Measurements from ENCODE around the gene LCLAT1. TPM values are rescaled to one million over a fixed set of nuclear protein-coding genes. Genes with fewer than 3 reads are reported as not detected.

Gene LCLAT1
- total and polyA plus RNA-seq, 2 donors (not counting 1 experiment from before 2014, with no cell fraction given), result 5.1 to 21.9 TPM

DNA sequence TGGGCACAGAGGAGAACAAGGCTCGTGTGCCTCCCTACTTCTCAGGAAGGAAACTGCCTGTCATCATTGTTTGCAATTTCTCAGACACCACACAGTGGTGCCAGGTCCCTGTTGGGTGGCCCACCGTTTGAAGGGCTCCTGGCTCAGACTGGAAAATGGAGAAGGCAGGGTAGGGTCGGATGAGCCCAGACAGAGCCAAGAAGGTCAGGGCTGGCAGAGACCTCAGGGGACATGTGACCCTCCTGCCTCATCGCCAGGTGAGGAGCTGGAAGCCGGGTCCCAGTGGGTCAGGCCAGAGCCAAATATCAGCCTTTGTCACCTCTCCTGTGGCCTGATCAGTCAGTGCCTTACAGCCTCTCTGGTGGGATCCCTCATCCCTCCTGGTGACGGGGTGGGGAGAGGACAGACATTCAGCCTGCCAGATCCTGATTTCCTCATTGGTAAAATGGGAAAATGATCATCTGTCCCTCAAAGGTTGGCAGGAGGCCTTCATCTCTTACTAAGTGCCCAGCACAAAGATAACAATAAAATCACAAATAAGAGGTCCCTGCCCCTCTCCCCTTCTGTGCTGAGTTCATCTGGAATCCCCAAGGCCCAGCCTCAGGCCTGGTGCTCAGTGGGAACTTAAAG, 242.6 kb downstream of the LCLAT1 start:
- Histone ChIP-seq H3K27me3 (replicated peaks in 1 of 4; ENCODE audit: control extremely low read depth in 1 of 4, control insufficient read depth in 3 of 4, insufficient read depth in 4 of 4, low read length in 3 of 4) (no peaks in the 10 kb centered on the region), H3K4me2 (replicated peaks; ENCODE audit: low read depth, low read length, poor library complexity, severe bottlenecking) (no peak overlapping the region), H3K79me2 (ENCODE audit: control insufficient read depth, insufficient read depth, low read length) (no peaks in the 10 kb centered on the region), H3K36me3 (replicated peaks in 1 of 2; ENCODE audit: control extremely low read depth in 1 of 2, control insufficient read depth in 1 of 2, extremely low read depth in 1 of 2, insufficient read depth in 2 of 2, low read length in 1 of 2) (no peaks in the 10 kb centered on the region), H3K9me3 (ENCODE audit: control extremely low read depth in 1 of 3, control insufficient read depth in 2 of 3, insufficient read depth in 1 of 3, low read length in 2 of 3) (no peaks in the 10 kb centered on the region), H4K20me1 (ENCODE audit: control insufficient read depth, insufficient read depth, low read length, poor library complexity, severe bottlenecking) (no peaks in the 10 kb centered on the region), H3K4me3 (ENCODE audit: control extremely low read depth in 1 of 5, extremely low read depth in 1 of 5, insufficient read depth in 1 of 5, low read depth in 2 of 5, low read length in 4 of 5) (no peak overlapping the region), H2AFZ (ENCODE audit: insufficient read depth, low read depth, low read length, poor library complexity, severe bottlenecking) (no peak overlapping the region), H3K27ac (ENCODE audit: low read length in 2 of 2) (no peak overlapping the region), H3K9ac (ENCODE audit: low read length) (no peak overlapping the region), H3K4me1 (ENCODE audit: control insufficient read depth in 2 of 2, insufficient read depth in 2 of 2, low read length in 2 of 2) (no peaks in the 10 kb centered on the region)
- H3K4me1 Mint-ChIP-seq, result no peaks in the 10 kb centered on the region
- no peak overlapping the region for H3K27ac Mint-ChIP-seq
- WGBS (ENCODE audit: insufficient coverage), result 95% methylated on average over 4 of the region's 6 CpGs
- TF ChIP-seq, protein P1, sequence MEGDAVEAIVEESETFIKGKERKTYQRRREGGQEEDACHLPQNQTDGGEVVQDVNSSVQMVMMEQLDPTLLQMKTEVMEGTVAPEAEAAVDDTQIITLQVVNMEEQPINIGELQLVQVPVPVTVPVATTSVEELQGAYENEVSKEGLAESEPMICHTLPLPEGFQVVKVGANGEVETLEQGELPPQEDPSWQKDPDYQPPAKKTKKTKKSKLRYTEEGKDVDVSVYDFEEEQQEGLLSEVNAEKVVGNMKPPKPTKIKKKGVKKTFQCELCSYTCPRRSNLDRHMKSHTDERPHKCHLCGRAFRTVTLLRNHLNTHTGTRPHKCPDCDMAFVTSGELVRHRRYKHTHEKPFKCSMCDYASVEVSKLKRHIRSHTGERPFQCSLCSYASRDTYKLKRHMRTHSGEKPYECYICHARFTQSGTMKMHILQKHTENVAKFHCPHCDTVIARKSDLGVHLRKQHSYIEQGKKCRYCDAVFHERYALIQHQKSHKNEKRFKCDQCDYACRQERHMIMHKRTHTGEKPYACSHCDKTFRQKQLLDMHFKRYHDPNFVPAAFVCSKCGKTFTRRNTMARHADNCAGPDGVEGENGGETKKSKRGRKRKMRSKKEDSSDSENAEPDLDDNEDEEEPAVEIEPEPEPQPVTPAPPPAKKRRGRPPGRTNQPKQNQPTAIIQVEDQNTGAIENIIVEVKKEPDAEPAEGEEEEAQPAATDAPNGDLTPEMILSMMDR (IDR thresholded peaks at IDR 0.05), result no peak
- no peak for TF ChIP-seq EZH2 (IDR thresholded peaks at IDR 0.05; ENCODE audit: borderline replicate concordance, insufficient read depth, low read depth, low read length, poor library complexity, severe bottlenecking)
- ATAC-seq (ENCODE audit: low read depth) (no peak), DNase-seq (no peak)
- intact Hi-C loops (cut with micrococcal nuclease), result no loop called here
- ChIA-PET CTCF (interaction anchor here (1.0 kb wide), 1 partner anchor 482 kb away, joined by 3 read pairs; no protein-coding TSS in a partner anchor), POLR2A (no interaction called here)
- H3K9me3 Mint-ChIP-seq (ENCODE audit: insufficient read depth), result no peaks in the 10 kb centered on the region
- peaks cover under 1% of the 10 kb centered on the region for H3K27me3 Mint-ChIP-seq
- H3K4me3 Mint-ChIP-seq, result no peak overlapping the region

DNA sequence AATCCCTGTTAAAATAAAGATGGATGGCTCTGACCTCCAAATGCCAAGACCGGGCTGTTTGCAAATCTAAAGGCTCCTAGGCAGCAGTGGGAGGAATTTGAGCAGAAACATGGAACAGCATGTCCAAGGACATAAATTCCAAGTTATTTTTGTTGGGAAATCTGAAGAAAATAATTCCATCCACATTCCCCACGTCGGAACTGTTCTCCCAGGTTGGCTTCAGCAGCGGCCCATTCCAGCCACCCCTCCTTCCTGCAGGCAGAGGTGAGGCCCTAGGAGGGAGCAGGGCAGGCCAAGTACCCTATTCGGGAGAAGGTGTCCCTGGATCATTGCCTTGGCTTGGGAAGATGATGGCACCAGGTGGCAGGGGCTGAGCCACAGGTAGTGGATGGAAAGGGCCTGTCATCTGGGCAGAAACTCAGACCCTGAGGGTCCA, 243.1 kb downstream of the LCLAT1 start:
- Histone ChIP-seq H3K36me3 (replicated peaks in 1 of 2; ENCODE audit: control extremely low read depth in 1 of 2, control insufficient read depth in 1 of 2, extremely low read depth in 1 of 2, insufficient read depth in 2 of 2, low read length in 1 of 2) (no peaks in the 10 kb centered on the region), H3K4me3 (ENCODE audit: control extremely low read depth in 1 of 5, extremely low read depth in 1 of 5, insufficient read depth in 1 of 5, low read depth in 2 of 5, low read length in 4 of 5) (no peak overlapping the region), H3K4me2 (replicated peaks; ENCODE audit: low read depth, low read length, poor library complexity, severe bottlenecking) (no peak overlapping the region), H3K27me3 (replicated peaks in 1 of 4; ENCODE audit: control extremely low read depth in 1 of 4, control insufficient read depth in 3 of 4, insufficient read depth in 4 of 4, low read length in 3 of 4) (no peaks in the 10 kb centered on the region), H3K4me1 (ENCODE audit: control insufficient read depth in 2 of 2, insufficient read depth in 2 of 2, low read length in 2 of 2) (no peaks in the 10 kb centered on the region), H3K27ac (ENCODE audit: low read length in 2 of 2) (no peak overlapping the region), H3K9ac (ENCODE audit: low read length) (no peak overlapping the region), H3K9me3 (ENCODE audit: control extremely low read depth in 1 of 3, control insufficient read depth in 2 of 3, insufficient read depth in 1 of 3, low read length in 2 of 3) (no peaks in the 10 kb centered on the region), H2AFZ (ENCODE audit: insufficient read depth, low read depth, low read length, poor library complexity, severe bottlenecking) (no peak overlapping the region), H4K20me1 (ENCODE audit: control insufficient read depth, insufficient read depth, low read length, poor library complexity, severe bottlenecking) (no peaks in the 10 kb centered on the region), H3K79me2 (ENCODE audit: control insufficient read depth, insufficient read depth, low read length) (no peaks in the 10 kb centered on the region)
- CTCF ChIA-PET, result no interaction called here
- TF ChIP-seq, protein P1 (IDR thresholded peaks at IDR 0.05), result no peak
- TF ChIP-seq EZH2 (IDR thresholded peaks at IDR 0.05; ENCODE audit: borderline replicate concordance, insufficient read depth, low read depth, low read length, poor library complexity, severe bottlenecking), result no peak
- DNase-seq (no peak), ATAC-seq (ENCODE audit: low read depth) (no peak)
- 90% methylated on average over 5 of the region's 5 CpGs for WGBS (ENCODE audit: insufficient coverage)
- intact Hi-C loops (cut with micrococcal nuclease), result no loop called here
- Mint-ChIP-seq H3K4me3 (no peak overlapping the region), H3K27ac (no peak overlapping the region), H3K9me3 (ENCODE audit: insufficient read depth) (no peaks in the 10 kb centered on the region), H3K4me1 (no peaks in the 10 kb centered on the region), H3K27me3 (peaks cover 4% of the 10 kb centered on the region)
- POLR2A ChIA-PET, result no interaction called here

Measured in B cell (primary cell).